Loucy (cell line): ENCODE results near the gene MEF2B.

Experiments
- EZH2phosphoT487 ChIP-seq: fragments of 200-600 bp; IDR thresholded peaks from 2 replicates; pipeline ENCODE4 v1.6.1; 2018; ENCODE audit warnings: antibody characterized with exemption, mild to moderate bottlenecking, moderate library complexity, borderline replicate concordance
- TF ChIP-seq, protein P1 (sequence below): fragments of 200-600 bp; sonication (generic); conservative IDR thresholded peaks from 2 replicates; pipeline ENCODE4 v1.5.1; 2014; ENCODE audit warnings: mild to moderate bottlenecking, antibody characterized with exemption, low read length

DNA sequence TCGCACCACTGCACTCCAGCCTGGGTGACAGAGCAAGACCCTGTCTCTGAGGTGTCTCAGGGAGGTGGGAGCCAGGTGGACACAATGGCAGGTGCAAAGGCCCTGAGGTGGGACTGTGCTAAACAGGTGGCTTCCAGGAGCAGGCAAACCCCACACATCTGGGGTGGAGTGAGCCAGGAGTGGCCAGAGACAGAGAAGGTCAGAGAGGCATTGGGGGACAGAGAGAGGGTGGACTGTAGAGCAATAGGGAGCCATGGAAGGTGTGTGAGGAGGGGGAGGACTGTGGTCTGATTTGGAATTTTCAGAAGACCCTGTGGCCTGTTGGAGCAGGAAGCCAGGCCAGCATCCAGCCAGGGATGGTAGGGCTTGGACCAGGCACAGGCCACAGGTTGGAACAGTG, 4.7 kb downstream of the MEF2B start:
- no peak for TF ChIP-seq EZH2phosphoT487
- TF ChIP-seq, protein P1, sequence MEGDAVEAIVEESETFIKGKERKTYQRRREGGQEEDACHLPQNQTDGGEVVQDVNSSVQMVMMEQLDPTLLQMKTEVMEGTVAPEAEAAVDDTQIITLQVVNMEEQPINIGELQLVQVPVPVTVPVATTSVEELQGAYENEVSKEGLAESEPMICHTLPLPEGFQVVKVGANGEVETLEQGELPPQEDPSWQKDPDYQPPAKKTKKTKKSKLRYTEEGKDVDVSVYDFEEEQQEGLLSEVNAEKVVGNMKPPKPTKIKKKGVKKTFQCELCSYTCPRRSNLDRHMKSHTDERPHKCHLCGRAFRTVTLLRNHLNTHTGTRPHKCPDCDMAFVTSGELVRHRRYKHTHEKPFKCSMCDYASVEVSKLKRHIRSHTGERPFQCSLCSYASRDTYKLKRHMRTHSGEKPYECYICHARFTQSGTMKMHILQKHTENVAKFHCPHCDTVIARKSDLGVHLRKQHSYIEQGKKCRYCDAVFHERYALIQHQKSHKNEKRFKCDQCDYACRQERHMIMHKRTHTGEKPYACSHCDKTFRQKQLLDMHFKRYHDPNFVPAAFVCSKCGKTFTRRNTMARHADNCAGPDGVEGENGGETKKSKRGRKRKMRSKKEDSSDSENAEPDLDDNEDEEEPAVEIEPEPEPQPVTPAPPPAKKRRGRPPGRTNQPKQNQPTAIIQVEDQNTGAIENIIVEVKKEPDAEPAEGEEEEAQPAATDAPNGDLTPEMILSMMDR: no peak
